HFF-Myc (cell line): ENCODE data around the gene FZR1.

Source experiments
- DNase-seq: peaks from one replicate; pipeline ENCODE4 v3.0.0-alpha.2; 2011; ENCODE audit warnings: low read depth; ENCODE audit errors: extremely low read depth
- H3K4me3 ChIP-seq: replicated peaks from 2 replicates; pipeline ENCODE4 v1.5.1; 2011; ENCODE audit warnings: low read depth, mild to moderate bottlenecking, control low read depth, low read length
- TF ChIP-seq, protein P1 (sequence below): IDR thresholded peaks from 2 replicates; pipeline ENCODE4 v1.5.1; 2012; ENCODE audit warnings: mild to moderate bottlenecking, low read depth, low read length, control low read depth; ENCODE audit errors: missing control alignments

Gene FZR1

DNA sequence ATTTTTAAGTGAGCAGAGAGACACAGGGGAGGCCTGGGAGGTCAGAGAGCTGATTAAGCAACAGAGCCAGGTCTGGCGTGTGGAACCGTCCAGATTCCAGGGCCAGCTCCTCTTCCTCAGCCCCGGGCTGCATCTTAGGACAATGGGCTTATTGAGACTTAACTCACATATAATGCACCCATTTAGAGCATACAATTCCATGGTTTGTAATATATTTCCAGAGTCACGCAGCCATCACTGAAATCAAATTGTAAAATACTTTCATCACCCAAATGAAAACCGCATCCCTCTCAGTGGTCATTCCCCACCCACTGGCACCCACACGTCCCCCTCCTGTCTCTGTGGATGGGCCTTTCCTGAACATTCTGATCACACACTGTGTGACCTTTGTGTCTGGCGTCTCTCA lies 64.5 kb downstream of the FZR1 start:
- TF ChIP-seq, protein P1, sequence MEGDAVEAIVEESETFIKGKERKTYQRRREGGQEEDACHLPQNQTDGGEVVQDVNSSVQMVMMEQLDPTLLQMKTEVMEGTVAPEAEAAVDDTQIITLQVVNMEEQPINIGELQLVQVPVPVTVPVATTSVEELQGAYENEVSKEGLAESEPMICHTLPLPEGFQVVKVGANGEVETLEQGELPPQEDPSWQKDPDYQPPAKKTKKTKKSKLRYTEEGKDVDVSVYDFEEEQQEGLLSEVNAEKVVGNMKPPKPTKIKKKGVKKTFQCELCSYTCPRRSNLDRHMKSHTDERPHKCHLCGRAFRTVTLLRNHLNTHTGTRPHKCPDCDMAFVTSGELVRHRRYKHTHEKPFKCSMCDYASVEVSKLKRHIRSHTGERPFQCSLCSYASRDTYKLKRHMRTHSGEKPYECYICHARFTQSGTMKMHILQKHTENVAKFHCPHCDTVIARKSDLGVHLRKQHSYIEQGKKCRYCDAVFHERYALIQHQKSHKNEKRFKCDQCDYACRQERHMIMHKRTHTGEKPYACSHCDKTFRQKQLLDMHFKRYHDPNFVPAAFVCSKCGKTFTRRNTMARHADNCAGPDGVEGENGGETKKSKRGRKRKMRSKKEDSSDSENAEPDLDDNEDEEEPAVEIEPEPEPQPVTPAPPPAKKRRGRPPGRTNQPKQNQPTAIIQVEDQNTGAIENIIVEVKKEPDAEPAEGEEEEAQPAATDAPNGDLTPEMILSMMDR: no peak
- DNase-seq: no peak
- H3K4me3 ChIP-seq: no peak overlapping the region

DNA sequence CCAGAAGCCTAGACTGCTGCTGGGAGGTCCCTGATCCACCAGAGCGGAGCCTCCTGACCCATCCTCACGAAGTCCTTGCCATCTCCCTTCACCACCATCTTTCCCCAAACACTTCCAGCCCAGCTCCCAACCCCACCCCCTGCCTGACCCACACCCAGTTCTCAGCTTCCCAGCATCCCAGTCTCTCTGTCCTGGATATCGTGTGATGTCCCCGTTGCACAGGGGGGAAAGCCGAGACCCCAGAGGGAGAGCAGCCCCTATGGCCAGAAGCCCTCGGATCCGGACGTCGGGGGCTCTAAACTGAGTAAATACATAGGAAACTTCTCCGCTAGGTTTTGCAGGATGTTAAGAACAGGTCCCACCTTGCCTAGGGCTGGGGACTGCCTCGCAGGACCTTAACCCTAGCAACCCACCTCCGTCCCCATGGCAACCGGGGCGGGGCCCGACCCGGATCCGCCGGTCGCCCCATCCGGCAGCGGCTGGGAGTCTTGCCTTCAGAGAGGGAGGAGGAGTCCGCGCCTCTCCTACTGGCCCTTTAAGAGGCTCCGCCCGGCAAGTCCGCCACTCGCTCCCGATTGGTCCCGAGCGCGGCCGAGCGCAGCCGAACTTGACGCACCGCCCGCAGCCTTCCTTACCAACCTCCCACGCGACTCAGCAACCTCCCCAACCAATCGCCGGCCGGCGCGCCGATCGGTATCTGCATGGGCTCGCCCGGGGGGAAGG lies 66.2 kb downstream of the FZR1 start:
- H3K4me3 ChIP-seq: peak overlapping the region; percentile 67
- TF ChIP-seq, protein P1: no peak
- peak; percentile 97 for DNase-seq

DNA sequence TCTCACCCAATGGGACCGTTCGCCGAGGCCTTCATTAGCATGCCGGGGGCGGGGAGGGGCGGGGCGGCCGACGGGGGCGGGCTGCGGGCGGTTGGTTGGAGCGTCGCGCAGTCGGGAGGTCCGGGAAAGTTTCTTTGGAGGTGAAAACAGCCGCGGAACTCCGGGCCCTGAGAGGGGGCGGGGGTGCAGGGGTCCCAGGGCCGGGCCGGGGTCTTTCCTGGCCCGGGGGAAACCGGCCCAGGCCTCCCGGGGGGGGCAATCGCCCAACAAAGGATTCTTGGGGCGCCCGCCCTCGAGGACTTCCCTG lies 66.7 kb downstream of the FZR1 start, which contains the start of gene HMG20B:
TSS of gene HMG20B (plus strand) at position 90 of the 307 bp plus-strand sequence. CDS start 366 bp downstream, outside the sequence.
- TF ChIP-seq, protein P1: no peak

DNA sequence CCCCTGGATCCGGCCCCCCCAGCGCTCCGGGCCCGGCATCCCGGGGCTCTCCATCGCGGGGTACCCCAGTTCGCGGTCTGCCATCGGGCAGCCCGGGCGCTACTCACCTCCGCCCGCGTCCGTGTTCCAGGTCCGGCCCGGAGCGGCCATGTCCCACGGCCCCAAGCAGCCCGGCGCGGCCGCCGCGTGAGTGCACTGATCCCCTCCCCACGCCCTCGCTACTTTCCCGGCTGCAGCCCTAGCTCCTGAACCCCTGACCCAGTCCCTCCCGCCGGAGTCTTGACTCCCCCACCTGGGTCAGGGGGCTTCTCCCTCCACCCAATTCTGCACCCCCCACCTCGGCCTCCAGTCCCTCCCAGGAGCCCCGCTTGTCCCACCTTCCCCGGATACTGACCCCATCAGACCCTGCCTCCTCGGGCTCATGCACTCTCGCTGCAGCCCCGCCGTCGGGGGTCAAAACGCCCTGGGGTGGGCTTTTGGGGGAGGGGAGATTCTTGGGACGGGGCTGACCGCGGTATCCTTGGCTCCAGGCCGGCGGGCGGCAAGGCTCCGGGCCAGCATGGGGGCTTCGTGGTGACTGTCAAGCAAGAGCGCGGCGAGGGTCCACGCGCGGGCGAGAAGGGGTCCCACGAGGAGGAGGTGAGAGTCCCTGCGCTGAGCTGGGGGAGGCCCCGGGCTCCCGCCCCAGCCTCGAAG lies 67.2 kb downstream of the FZR1 start:
- H3K4me3 ChIP-seq: peak overlapping the region; percentile 67
- TF ChIP-seq, protein P1: no peak
- DNase-seq: no peak

More for the DNA sequence above, 66.7 kb downstream of the FZR1 start, which contains the start of gene HMG20B:
- DNase-seq: no peak
- H3K4me3 ChIP-seq: peak within 1 kb of the TSS; percentile 67

DNA sequence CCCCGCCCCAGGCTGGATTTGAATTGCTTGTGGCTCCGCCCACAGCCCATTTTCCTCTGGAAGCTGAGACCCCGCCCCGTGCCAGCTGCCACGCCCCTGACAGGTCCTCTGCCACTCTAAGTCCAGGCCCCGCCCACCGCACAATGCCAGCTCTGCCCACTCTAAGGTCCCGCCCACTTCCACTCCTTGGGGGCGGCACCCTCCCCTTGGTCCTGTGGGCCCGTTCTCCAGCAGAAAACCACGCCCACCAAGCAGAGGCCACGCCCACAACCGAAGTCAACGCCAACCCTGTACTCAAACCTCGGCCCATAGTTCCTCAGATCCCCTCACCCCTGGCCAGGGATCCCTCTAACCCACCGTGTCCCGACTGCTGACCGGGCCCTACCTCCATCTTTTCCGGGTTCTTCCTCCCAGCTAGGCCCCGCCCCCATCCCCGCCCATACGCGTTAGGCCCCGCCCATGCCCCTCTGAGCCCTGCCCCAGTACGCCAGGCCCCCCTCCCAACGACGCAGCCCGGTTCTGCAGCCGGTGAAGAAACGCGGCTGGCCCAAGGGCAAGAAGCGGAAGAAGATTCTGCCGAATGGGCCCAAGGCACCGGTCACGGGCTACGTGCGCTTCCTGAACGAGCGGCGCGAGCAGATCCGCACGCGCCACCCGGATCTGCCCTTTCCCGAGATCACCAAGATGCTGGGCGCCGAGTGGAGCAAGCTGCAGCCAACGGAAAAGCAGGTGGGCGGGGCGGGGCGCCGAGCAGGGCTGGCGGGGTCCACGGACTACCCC lies 67.9 kb downstream of the FZR1 start:
- TF ChIP-seq, protein P1: no peak
- DNase-seq: peak; percentile 73
- H3K4me3 ChIP-seq: peak overlapping the region; percentile 67

DNA sequence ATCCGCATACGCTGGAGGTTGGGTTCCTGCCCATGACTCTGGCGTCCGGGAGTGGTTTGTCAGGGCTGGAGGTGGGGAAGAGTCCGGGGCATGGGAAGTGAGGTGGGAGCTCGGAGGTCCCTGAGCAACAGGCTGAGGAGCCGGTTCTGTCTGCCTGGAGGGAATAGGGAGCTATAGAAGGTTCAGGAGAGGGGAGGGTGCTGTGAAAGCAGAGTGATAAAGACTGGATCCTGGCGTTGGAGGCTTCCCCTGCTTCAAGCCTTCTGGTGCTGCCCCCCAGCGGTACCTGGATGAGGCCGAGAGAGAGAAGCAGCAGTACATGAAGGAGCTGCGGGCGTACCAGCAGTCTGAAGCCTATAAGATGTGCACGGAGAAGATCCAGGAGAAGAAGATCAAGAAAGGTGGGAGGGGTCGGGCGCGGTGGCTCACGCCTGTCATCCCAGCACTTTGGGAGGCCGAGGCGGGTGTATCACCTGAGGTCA lies 69.2 kb downstream of the FZR1 start:
- no peak for DNase-seq
- TF ChIP-seq, protein P1: peak; percentile 34
- H3K4me3 ChIP-seq: no peak overlapping the region
